Stimulated activated CD4-positive, alpha-beta T cell treated with anti-CD3 and anti-CD28 coated beads, Interleukin-4, amount 100 ng/mL, for 24 hours (primary cell): ENCODE measurements around the gene POP5.

ENCODE experiments used
- DNase-seq: peaks from one replicate; pipeline ENCODE4 v3.0.0-alpha.2; 2020

POP5 gene

DNA sequence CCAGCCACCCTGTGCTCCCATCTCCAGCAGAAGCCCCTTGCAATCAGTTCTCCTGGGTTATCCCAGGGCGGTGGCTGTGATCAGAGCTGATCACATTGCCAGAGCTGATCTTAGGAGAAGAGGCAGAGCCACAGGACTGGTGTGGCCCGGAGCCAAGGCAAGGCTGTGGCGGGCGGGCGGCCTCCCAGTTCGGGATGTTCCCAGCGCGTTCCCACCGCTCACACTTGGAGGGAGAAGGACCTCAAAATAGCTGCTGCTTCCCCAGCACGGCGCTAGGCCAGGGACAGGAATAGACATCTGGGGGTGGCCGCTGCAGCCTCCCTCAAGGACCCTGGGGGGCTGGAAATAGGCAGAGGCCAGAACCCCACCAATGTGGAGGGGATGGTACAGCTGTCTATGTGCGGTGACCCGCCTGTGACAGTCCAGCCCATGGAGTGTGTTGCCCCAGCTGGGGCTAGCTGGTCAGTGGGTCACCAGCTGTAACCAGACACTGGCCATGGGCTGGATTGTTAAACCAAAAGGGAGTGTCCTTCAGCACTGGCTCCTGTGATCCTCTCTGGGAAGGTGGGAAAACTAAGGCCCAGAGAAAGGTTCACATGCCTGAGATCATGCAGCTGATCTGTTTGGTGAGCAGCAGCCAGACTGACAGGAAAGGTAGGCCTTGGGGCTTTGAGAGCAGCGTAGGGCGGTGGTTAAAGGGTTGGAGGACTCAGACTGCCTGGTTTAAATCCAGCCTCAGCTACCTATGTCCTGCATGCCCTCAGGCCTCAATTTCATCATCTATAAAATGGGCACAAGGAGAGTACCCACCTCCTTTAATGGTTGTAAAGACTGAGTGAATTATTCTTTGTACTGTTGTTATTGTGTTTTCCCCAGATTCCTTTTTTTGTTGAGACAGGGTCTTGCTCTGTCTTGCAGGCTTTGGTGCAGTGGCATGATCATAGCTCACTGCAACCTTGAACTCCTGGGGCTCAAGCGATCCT, 8.0 kb upstream of the POP5 start:
- no peak for DNase-seq

DNA sequence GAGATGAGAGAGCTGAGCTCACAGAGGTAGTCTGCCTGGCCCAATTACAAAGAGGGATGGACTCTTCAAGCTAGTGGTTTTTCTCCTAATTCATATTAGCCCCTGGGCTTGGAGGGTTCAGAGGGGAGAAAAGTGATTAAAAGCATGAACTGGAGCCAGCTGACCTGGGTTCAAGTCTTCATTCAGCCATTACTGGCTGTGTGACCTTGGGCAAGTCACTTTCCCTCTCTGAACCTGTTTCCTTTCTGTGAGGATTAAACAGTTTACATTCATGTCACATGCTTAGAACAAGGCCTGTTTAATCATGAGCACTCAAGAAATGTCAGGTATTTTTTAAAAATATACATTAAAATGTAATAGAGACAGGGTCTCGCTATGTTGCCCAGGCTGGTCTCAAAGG, 7.2 kb upstream of the POP5 start:
- no peak for DNase-seq

DNA sequence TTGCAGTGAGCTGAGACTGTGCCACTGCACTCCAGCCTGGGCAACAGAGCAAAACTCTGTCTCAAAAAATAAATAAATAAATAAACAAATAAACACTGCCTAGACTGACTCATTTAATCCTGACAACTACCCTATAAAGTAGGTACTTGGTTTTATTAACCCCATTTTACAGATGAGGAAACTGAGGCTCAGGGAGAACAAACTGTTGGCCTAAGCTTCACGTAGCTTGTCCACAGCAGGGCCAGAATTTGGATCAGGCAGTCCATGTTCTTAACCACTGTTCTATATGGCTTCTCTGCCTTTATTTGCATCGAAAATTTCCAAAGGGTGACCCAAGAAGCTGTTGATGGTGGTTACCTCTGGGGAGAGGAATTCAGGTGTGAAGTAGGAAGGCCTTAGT, 5.7 kb upstream of the POP5 start:
- DNase-seq: no peak

DNA sequence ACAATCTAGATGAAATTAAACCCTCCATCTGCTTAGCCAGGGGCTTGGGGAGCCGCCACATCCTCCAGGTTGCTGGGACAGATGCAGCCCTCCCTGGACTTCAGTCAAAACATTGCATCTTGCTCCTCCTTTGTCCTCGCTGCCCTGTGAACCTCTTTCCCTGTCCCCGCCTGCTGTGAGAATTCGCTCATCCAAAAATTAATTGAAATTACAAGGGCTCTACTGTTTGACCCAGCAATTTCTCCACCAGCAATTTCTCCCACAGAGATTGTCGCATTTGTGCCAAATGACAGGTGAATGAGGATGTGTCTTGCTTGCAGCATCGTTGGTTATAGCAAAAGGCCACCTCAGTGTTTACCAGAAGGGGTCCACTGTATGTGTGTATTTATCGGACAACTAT, 5.0 kb upstream of the POP5 start:
- no peak for DNase-seq

DNA sequence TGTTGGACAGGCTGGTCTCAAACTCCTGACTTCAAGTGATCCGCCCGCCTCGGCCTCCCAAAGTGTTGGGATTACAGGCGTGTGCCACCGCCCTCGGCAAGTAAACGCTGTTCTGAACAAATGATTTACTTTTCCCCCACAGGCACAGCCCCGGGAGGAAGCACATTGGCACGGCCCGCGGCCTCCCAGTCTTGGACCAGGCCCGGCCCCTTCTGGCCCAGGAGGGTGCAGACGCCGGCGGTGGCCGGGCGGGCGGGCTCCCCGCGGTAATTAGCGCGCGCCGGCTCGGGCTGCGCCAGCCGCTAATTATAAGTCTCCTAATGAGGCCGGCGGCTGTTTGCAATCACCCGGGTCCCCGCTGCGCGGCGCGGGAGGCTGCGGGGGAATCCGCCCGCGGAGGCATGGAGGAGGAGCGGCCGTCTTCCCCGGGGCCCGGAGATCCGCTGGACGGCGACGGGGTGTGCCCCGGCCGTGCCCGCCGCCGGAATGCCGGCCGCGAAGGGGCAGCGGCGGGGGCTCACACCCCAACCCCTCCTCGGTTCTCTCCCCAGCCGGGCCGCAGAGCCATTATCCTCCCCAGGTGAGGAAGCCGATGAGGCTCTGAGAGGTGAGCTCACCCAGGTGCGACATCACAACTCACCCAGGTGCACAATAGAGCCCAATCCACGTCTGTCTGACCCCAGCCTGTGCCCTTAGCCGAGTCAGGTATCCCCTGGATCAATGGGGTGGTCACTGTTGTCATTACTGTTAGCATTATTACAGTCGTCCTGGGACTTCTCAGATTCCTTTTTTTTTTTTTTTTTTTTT, 3.3 kb upstream of the POP5 start:
- peak; percentile 58 for DNase-seq

DNA sequence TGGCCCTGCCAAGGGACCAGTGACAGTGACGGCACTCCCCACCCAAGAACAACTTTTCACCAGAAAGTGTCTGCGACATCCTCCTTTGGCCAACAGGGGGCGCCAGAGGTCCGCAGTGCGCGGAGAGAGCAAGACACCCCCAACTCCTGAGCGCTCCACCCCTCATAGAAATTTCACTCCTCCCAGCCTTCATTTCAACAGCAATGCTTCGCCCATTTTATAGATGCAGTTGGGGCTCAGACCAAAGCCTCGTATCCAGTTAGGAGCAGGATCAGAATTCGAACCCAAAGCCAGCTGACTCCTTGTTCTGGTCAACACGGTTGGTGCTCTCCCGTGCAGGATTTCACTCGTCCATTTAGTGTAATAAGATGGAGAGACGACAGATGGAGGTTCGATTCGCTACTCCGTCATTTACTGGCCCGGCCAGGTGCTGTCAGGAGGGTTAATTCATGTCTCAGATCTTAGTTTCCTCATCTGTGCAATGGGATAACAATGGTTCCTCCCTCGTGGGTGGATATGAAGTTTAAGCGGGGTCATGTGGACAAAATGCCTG, 2.4 kb upstream of the POP5 start:
- DNase-seq: peak; percentile 92

DNA sequence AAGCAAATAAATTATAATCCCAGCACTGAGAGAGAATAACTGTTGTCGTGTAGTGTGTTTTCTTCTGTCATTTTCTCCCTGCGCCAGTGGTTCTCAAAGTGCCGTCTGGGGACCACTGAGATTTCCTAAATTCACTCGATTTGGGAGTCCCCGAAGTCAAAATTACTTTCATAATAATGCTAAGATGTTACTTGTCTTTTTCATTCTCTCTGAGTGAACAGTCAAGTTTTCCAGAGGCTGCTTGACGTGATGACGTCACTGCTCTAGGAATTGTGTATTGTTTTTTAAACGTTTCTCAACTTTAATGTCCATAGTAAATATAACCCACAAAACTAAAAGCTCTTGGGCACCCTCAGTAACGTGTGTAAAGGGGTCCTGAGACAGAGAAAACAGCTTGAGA, 796 bp upstream of the POP5 start:
- DNase-seq: peak; percentile 20

DNA sequence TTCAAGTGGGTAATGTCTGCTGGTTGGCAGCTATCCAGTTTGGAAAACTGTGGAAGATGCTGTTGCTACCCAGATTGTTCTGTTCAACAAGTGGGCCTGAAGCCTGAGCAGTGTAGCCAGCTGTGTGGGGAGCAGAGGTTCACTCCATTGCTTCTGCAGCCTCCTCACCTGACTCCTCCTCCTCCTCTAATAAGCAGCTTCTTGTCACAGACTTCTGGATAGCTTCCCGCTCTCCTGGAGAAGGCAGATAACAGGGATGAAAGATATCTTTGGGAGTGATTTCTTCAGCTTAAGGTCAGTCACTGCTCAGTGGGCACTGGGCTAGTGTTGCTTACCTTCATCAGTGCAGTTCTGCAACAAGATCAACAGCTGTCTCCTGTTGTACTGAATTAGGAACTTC, 2.0 kb downstream of the POP5 start:
- no peak for DNase-seq

DNA sequence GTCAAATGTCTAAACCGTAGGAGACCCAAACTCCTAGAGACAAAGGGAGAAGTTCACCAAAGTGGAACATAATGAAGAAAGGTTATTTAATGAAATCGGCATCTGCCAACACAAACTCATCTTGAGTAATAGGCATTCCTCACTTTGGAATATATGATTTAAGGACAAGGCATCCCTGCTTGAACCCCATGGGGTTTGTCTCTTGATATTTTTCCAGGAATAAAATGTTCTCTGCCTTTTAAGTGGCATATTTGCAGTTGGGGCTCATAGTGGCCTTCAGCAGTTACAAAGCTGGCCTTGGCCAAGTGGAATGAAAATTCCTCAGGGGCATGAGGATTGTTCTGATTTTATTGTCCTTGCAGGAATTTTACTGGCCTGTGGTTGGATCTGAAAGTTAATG, 7.1 kb downstream of the POP5 start:
- DNase-seq: no peak

DNA sequence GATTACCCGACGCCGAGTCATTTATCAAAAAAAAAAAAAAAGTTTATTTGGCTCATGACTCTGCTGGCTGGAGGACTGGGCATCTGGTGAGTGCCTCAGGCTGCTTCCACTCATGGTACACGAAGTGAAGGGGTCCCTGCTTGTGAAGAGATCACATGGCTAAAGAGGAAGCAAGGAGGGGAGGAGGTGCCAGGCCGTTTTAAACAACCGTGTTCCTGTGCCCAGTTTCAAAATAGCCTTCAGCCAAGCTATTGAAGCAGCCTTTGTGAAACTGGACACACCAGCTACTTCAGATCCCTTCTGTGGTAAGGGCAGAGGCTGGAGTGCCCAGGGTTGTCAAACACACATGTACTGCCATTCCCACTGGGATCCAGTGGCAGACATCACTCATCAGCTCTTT, 7.6 kb downstream of the POP5 start:
- DNase-seq: no peak

DNA sequence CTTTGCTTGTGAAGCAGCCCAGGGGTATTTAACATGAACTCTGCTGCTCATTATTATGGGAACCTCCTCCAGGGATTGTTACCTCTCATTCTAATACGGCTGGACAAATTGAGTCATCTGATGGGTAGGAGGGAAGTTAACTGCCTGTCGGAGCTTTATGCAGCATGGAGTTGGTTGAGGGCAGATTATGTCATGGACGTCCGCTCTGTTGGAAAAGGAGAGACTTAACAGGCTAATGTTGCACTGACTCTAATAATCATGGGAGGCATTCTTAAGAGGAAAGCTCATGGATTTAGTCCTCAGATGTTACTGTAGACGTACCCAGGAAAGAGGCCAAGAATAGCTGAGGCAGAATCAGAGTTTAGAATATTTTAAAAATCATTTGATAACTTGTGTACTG, 9.9 kb downstream of the POP5 start:
- DNase-seq: no peak

DNA sequence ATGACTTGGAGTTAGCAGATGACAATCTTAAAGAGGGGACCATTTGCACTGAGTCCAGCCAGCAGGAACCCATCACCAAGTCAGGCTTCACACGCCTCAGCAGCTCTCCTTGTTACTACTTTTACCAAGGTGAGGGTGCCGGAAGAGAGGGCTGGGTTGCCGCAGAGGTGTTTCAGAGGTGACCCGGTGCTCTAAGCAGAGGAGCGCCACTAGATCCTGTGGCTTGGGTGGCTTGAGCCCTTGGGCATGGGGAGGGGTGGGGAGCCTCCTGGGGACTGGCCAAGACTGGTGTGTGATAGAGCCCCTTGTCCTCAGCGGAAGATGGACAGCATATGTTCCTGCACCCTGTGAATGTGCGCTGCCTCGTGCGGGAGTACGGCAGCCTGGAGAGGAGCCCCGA, 17.7 kb downstream of the POP5 start:
- no peak for DNase-seq

DNA sequence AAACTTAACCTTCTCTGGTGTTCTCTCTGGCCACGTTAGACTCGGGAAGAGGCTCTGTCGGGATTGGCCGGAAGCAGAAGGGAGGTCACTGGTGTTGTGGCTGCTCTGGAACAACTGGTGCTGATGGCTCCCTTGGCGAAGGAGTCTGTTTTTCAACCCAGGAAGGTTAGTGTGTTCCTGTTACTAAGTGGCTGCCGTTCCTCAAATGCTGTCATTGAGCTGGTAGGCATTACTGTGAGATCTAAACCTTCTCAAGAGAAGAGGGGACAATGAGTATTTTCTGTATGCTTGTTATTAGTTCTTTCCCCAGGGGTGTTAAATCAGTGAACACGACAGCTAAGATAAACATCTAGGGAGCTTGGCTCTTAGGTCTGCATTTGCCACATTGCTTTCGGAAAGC, 18.3 kb downstream of the POP5 start:
- DNase-seq: no peak

DNA sequence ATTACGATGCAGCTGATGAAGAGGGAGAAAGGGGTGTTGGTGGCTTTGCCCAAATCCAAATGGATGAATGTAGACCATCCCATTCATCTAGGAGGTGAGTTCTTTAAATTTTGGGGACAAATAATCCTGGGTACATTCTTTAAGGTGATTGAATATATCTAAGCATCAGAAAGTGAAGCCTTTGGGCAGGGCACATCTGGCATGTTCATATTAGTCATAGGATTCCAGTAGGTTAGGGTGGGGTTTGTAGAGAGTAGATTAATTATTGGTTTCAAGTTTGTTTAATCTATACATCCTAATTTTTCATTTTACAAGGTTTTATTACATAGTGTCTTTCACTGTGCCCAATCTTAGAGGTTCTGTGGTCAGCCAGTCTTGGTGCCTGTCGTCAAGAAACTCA, 23.6 kb downstream of the POP5 start:
- no peak for DNase-seq

DNA sequence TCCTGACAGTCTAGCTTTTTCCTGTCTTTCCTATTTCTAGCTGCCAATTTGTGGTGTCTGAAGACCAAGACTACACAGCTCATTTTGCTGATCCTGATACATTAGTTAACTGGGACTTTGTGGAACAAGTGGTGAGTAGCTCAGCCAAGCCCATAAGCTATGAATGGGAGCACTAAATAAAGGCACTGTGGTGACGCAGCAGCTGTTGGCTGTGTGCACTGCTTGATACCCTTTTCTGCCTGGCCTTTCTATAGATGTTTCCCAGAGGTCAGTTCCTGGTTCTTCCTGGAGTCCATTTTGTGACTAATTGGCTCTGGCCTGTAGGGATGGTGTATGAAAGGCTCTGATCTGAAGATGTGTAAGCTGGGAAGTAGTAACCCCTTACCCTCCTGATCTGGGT, 26.5 kb downstream of the POP5 start:
- DNase-seq: no peak

DNA sequence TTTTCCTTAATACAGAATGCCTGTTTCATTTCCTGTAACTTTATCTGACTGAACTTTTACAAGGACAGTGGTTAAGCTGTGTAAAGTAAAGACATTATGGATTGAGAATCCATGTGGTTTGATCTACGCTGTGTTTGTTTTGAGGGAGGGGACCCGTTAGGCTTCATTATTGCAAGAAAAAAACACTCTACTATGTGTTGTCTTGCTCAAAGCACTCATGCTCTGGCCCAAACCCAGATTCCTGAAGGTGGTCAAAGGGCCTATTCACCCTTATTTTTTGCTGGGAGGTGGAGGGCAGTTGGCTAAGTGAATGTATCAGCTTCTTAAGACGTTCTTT, 35.2 kb downstream of the POP5 start:
- no peak for DNase-seq

DNA sequence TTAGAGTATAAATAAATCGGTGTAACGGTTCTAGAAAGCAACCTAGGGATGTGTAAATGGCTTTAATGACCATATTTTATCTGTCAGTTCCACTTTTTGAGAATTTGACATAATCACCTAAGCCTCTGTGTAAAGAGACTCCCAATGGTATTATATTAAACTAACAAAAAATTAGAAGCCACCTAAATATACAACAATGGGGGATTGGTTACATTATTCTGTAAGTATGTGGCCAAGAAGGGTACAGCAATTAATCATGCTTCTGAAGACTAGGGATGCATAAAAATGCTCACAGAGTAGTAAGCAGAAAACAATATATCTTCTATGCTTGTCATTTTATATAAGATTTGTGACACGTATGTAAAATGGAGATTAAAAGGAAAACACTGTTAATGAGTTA, 36.5 kb downstream of the POP5 start:
- no peak for DNase-seq

DNA sequence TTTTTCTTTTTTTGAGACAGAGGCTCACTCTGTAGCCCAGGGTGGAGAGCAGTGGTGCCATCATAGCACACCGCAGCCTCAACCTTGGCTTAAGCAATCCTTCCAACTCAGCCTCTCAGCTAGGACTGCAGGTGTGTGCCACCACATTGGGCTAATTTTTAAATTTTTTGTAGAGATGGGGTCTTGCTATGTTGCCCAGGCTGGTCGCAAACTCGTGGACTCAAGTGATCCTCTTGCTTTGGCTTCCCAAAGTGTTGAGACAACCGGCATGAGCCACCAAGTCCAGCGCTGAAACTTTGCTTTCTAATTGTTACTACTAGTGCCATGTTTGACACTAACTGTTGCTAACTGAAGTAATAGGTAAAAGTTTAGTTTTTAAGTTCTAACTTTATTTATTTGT, 39.0 kb downstream of the POP5 start:
- no peak for DNase-seq

DNA sequence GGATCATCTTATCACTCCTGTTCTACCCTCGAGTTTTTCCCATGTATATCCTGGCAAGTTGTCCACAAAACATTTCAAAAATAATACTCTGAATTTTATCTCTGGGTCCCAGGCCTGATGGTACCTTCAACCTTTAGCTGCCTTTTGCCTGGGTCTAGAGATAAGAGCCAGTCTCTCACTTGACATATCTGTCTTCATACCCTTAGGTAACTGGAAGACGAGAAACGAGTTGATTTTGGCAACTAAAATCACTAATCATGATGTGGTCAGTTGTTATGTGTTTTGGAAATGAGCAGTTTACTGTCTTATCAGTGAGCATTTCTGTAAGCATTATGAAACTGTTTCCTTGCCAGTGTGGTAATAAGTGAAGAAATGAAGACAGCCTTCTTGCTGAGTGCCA, 40.8 kb downstream of the POP5 start:
- no peak for DNase-seq

DNA sequence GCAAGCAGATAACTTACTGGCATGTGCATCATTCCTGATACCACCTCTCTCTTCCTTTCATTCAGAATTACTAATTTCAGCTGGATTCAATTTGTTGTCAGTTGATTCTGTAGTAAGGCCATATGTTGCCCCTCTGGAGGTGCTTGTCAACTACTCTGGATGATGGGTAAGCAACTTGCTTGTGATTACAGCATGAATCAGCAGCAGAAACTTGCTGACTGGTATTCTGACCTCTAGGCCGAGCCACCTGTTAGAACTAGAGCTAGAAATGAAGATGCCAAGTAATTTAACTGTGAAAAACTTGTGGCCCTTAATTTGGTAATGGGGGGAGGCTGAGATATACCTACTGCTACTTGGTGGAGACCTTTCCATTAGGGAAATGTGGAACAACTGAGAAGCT, 41.9 kb downstream of the POP5 start:
- DNase-seq: peak; percentile 20

DNA sequence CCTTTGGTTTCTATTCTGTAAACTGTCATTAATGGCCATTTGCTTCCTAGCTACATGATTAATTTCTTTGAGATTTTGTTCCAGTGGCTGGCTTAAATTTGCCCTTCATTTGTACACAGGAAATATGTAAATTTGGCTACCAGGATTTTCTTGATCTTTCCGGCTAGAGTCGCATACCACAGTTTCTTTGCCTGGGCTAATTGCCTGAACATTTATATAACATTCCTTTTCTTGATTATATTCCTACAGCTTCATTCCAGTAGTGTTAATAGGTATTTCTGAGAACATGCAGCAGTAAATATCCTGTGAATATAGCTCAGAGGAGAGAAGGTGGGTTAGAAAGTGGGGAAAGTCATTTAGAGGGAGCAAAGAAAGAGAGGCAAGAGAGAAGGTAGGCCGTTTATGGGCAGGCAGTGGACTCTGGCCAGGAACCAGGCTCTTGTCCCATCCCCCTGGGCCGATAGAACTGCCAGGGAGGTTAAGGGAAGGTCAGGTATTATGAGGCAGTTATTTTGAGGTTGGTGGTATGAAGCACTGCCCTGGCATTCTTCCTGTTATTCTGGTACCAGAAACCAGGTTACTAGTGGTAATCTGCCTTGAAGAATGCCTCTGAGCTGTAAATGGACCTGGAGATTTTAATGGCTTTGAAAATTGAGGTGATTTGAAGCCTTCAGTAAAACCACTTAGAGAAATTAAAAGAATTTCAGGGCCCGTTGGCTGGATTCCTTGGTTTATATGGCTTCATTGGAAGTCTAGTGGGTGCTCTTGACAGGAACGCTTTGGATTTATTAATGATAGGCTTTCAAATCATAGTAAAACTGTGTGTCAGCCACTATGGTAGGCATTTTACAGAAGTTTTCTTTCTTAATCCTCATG, 42.7 kb downstream of the POP5 start:
- DNase-seq: no peak

DNA sequence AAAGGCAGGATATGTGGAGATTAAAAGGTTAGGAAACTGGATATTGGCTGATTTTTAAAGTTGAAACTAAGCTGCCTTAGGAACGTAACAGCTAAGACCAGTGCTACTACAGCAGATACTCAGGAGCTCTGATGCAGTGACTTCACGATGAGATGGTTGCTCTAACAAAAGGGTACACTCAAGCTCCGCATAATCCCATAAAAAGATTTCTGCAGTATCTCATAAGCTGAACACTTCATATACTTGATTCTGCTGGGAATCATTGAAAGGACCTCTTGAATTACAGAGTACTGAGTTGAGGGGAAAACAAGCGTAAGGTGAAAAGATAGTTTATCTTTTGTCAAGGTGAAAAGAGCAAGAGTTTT, 43.4 kb downstream of the POP5 start:
- DNase-seq: no peak
